NCI-H1092 treated with DMSO at 0.1 percent for 48 hours (cell line): ENCODE results near the gene TCFL5.

Source experiments
- DNase-seq: peaks from one replicate; lab custom pipeline; 2025; lab: John Stamatoyannopoulos, UW

Gene TCFL5

DNA sequence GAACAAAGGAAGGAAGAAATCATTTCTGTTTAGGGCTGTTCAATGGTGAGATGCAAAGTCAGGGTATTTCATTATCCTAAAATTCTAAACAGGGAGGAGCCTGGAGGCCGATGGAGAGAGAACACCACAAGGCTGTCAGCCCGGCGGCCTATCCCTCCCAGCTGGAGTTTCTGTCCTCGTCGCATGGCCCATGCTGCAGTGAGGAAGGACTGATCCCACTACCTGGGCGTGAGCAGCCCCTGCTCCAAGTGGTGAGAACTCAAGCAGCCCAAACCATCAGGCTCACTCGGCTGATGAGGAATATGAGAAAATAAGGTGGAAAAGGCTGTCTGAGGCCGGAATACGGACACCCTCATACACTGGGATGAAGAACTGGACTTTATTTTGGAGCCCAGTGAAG, 33.9 kb upstream of the TCFL5 start:
- no peak for DNase-seq

DNA sequence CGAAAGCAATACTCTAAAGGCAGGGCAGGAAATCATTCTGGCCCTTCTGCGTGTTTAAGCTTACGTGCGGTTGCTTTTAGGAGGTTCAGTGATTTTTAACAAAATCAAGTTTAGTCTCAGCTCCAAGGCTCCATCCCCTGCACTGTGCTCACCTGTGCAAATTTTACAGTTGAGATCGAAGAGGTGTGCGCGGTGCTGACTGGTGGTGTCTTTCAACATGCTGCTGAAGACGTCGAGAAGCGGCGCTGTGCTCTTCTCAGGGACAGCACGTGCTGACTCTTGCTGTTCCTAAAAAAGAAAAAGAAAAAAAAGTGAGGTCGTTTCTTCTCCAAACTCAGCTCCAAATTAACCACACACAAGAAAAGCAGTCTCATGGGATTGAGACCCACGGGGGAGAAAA, 32.6 kb upstream of the TCFL5 start:
- no peak for DNase-seq

DNA sequence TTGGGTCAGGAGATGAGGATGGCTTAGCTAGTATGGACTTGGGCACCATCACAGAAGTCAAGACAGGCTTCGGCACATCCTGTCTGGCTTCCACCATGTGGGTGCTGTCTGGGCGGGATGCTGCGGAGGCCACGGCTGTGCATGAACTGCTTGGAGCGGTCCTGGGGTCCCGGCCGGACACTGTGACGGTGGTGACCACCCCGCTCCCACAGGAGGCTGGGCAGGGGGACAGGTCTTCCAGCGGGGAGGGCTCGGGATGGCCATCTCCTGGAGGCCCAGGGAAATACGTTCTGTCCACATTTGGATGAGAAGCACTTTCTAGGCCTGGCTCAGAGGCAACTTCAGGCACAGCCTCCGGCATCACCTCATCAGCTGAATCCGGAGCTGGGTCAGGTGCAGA, 32.1 kb upstream of the TCFL5 start:
- no peak for DNase-seq

DNA sequence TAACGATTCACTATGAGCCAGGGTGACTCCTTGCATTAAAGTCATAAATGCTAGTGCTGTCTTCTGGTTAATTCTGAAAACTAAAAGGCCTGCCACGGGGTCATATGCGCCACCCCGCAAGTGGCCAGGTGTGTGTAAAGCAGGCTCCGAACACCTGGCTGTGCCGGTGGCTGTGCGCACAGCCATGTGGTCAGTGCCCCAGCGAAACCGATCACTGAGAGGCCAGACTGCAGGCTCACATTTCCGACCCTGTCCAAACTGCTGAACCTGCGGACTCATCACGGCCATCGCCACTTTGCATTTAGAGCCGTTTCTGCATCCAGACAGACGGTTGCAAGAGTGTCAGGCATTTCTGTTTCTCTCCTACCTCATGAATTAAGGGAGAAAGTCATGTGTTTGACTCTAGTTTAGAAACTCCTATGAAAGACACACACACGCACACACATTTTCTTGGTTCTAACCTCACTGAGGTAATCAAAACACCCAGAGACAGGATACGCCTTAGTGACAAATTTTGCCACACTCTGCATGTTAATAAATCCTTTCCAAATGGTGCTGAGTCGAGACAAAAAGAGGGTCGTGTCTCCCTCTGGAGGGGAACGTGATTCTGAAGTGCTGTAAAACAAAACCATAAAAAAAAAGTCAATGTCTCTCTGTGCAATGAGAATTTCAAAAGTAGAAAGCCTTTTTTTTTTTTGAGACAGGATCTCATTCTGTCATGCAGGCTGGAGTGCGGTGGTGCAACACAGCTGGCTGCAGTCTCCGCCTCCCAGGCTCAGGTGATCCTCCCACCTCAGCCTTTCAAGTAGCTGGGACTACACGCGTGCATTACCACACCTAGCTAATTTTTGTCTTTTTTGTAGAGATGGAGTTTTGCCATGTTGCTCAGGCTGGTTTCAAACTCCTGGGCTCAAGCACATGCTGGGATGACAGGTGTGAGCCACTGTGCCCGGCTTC, 31.0 kb upstream of the TCFL5 start:
- DNase-seq, result no peak

DNA sequence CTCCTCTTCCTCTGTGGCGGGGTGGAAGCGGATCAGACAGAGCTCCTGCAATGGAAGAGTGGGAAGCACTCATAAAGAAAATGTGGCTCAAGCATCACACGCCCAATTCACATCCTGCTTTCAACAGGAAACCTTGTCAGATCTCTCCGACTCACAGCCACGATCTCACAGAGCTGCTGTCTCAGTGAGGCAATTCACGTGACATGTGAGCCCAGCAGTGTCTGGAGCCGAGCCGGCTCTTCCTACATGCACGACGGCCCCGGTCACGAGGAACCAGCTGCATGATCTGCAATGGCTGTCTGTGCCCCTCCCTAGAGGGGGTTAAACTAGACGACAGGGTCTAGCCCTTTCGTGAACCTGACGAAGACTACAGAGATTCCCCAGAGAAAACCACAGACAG, 29.5 kb upstream of the TCFL5 start:
- no peak for DNase-seq

DNA sequence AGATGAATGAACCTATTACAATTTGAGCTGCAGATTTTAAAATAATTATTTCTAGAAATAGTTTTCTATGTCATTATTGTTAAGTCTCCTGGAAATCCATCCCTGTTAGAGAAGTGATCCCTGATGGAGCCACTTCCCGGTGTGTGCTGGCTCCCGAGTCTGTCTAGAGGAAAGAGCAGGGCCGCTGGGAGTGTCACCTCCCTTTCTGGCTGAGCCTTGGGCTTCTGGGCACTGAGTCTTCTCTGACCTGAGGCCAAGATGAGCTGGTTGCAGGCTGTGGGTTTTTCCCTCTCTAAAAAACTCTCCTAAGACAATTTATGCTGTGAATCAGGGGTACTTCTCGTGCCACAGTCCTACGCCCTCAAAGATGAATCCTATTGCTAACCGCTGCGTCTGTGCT, 28.8 kb upstream of the TCFL5 start:
- DNase-seq, result no peak

DNA sequence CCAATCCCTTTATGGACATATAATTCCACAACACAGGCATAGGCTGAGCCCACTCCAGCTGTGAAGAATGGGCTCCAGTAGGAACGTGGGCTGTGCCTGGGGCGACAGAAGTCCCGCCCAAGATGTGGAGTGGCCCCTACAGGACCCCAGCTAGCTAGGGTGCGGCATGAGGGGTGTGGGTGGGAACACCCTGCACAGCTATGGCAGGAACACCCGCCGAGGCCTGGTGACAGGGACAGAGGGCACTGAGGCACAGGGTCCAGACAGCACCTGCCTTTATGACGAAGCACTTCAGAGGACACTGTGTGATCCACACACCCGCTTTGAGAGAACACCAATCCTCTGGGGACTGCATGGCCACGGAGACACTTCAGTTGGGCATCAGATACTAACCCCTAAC, 28.2 kb upstream of the TCFL5 start:
- no peak for DNase-seq

DNA sequence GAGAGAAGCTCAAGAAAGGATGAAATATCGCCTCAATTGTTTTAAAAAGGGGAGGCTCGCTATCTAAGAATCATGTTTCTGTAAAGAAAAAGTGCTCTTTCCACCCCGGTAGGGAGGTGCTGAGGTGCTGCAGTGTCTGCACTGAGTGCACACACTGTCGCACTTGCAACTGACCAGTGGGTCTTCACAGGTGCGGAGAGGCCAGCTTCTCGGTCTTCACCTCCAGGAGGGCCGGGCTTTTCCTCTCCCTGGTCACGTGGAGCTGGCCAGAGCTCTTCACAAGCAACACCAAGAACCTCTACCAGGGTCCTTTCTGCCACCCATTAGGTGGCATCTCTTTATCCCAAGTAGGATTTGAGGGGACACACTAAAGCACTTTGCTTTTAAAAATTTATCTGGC, 27.8 kb upstream of the TCFL5 start:
- no peak for DNase-seq

DNA sequence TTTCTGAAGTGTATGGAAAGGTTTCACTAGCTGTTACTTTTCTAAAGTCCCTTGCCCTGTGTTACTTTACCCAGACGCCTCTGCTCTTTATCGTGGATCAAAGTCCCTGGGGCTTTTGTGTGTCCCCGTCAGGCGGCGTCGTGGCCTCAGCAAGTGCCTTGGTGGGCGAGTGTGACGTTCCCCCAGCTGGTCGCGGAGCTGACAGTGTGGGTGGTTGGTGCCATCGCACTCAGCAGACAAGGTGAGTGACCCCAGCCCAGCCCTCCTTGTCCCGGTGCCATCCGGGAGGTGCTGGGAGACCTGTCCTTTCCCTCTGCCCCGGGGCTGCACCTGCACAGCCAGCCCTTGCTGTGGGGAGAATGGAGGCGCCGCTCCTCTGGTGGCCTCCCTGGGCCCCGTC, 27.3 kb upstream of the TCFL5 start:
- DNase-seq, result no peak

DNA sequence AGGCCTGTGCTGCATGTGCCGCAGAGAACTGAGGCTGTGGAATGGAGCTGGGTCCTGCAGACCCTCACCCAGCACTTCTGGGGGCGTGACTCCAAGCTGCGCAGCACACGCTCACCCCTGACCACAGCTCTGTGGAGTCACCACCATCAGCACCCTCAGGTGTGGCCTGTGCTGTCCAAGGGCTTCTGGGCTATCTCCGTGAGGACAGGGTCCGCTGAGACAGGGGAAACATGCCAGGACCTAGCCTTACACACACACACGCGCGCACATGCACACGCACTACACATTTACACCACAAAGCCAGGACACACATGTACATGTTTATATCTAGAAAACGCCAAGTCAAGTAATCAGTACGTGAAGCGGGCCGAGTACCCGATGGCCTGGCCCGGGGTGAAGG, 26.8 kb upstream of the TCFL5 start:
- no peak for DNase-seq

DNA sequence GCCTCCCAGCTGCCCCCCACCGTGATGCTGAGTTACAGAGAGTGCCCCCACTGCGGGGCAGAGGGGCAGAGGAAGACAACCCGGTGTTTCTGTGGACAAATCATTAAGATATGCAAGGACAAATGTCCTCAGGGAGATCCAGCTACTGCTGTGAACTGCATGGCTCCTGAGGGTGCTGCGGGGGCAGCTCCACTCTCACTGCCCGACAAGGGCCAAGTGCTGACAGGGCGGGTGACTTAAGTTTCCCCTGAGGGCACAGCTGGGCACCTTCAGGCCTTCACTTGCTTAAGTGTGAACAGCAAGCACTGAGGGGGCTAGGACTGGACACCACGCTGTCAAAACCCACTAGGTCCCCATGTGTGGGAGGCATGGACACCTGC, 26.2 kb upstream of the TCFL5 start:
- no peak for DNase-seq

DNA sequence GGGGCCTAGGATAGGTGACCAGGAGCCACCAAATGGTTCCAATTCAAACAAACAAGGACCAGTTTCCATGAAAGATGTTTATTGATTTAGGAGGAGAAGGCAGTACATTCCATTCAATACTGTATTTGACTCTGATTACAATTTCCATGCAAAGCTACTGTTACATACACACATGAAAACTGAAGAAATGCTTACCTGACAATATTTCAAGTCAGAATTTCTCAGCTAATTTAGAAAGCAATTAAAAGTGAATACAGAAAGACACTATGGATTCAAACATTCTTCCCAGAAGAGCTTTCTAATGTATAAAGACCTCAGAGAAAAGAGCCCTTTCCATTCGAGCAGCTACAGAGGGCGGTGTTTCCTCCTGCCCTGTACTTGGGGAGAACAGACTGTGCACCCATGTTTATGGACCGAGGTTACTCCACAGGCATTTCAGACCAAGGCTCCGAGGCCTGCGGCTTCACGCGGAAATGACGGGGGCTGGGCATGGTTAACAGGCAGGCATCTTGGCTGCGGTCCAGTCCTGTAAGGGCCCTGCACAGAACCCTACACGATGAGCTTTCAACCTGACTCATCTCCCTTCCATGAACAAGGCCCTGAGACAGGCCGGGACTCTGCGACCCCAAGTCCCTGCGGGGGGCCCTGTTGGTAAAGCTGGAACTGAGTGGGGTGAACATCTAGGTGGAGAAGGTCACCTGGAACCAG, 25.7 kb upstream of the TCFL5 start:
- DNase-seq, result no peak

DNA sequence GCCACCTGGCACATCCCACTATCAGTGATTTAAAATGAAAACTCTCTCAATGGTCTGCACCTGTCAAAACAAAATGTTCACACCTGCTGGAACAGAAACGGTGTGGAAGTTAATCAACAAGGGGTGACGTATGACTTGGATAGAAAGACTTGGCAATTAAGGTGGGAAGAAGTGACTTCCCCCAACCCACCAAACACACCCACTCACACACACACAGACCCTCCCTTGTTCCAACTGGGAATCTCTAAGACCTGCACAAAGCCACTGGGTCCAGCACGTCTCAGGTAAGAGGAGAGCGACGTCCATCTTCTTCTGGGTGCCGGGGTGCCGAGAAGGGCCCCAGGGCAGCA, 25.1 kb upstream of the TCFL5 start:
- DNase-seq, result no peak

DNA sequence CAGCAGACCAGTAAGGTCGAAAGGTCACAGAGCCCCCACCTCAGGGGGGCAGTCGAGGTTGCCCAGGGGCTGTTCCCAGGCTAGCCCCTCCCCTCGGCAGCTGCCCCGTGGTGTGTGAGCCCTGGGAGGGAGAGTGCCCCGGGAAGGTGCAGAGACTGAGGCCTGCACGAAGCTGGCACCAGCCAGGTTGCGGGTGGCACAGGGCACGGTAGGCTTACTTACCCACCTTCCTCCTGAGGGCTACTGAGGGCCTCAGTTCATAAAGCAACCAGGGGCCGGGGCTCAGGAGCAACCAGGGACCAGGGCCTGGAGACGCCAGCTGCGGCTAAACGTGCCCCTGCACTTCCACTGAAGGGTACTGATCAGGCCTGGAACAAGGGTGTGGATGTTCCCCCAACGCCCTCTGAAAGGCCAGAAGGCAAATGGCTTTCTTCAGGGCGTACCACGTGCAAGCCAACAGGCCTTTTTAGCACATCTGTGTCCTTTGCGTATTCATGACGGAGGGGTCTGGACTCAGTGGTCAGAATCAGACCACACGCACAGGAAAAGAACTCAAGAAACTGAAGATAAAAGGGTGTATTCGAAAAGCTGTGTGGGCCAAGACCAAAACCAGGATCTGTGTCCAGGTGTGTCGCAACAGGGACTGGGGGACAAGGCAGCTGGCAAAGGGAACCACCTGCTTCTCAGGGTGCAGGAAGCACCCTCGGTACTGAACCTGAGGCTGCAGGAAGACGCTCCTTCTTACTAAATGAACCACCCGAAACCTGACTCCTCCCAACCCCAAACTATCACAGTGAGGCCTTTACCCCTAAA, 24.5 kb upstream of the TCFL5 start:
- no peak for DNase-seq

DNA sequence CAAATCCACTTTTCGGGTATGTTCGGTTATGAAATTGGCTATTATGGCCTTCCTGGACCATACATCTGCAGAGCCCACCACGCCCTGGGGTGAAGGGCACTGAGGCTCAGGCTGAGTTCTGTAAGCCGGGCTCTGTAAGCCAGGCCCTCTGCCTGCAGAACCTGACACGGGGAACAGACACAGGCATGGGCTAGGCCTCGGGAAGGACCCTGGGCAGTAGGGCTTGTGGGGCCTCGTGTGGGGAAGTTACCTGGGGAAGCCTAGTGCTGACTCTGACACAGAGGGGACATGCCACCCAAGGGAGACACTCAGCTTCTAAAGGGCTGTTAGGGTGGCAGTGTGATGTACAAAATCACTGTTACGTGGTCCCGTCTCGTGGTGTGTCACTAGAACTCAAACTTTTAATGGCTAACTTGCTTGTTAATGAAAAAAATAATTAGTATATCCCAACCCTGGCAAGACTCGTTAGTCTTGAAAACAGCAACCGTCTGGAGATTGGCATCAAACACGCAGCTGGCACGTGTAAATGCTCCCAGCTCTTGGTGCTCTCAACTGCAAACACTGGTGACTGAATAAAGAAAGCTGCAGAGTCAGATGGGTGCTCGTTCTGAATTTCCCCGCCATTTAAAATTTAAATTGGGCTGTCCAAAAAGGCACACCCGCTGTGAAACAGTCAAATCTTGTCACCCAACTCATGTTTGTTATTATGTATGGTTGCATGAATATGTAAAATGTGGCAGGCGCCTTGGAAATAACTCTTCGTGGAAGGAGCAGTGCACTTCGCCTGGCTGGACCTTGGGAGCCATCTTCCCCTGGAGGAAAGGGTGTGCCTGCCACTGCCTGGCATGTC, 23.6 kb upstream of the TCFL5 start:
- no peak for DNase-seq

DNA sequence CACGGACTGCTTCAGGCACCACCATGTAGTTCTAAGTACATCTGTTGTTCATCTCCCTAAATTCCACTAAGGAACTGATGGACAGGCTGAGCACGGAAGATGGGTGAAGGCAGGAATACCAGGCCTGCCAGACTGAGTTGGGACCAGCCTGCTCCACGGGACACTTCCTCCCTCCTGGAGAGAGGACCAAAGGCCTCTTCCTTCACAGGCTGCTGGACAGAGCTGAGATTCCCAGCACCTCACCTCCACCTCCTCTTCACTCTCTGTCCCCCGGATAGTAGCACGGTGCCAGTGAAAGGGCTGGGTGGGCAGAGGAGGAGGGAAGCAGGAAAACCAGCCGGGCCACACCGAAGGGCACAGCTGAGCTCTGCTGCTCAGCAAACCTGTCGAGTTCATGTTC, 22.9 kb upstream of the TCFL5 start:
- DNase-seq, result no peak

DNA sequence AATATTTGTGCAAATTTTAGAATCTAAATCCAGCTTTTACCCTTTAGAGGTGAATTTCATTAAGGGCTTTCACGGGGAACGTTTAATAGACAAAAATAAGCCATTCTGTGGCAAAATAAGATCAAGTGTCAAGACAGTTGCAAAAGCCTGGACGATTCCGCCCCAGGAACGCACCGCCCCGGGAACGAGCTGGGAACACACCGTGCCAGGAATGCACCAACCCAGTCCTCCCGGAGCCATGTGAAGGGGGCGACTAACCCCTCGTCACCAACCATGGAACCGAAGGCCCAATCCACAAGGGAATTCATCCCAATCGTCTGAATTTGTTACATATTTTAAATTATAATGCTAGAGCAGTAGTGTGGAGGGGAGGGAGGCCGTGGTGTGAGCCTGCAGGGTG, 20.8 kb upstream of the TCFL5 start:
- no peak for DNase-seq

DNA sequence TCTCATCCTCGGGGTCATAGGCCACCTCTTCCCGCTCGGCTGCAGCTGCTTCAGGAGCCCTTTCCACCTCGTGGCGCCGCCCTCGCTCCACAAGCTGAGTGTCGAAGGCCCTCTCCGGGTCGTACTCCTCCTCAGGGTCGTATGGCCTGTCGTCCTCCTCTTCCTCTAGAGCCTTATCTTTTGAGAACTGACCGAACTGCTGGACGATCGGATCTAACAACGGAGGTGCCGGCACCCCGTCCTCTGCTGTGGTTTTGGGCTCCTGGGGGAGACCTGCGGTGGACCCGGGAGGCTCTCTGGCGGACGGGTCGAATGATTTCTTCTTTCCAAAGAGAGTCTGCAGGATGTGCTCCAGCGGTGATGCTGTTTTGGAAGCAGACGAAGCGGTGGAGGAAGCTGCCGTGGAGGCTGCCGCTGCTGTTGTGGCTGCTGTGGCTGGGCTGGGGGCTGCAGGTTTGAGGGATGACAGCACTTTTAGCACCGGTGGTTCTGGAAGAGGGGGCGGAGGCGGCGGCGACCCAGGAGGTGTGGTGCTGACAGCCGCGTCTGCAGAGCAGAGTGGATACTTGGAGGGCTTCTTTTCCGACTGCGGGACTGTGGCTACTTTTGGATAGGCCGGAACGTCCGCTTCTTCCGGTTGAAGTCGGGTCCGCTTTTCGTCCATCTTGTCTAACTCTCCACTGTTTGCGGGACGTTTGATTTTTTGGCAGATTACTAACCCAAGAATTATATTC, 20.2 kb upstream of the TCFL5 start:
- DNase-seq, result no peak

DNA sequence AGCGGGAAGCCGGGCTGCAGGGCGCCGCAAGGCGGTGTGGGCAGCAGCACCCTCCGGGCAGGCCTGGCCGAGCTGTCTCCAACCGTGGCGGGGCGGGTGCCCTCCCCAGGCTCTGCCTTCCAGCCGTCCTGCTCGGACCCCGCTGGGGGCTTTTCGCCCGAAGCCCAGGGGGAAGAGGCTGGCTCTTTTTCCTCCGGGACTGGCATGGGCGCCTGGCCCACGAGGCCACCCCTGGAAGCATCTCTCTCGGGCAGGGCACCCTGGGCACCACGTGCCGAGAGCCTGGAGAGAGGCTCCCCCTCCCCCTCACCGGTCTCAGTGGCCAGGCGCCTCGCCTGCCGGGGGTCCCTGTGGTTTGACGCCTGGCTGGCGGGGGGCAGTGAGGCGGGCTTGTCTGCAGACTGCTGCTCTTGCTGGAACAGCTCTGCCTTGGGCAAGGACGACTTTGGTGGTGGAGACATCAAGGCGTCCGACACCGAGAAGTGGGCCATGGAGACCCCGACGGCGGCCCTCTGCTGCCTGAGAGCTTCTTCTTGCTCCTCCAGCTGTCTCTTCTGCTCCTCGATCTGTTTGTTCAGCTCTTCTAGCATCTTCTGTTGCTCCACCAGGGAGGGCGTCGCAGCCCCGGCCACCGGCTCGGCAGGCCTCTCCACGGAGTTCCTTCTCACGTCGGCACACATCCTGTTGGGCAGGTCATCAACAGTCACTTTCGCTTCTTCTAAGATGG, 19.5 kb upstream of the TCFL5 start:
- no peak for DNase-seq

DNA sequence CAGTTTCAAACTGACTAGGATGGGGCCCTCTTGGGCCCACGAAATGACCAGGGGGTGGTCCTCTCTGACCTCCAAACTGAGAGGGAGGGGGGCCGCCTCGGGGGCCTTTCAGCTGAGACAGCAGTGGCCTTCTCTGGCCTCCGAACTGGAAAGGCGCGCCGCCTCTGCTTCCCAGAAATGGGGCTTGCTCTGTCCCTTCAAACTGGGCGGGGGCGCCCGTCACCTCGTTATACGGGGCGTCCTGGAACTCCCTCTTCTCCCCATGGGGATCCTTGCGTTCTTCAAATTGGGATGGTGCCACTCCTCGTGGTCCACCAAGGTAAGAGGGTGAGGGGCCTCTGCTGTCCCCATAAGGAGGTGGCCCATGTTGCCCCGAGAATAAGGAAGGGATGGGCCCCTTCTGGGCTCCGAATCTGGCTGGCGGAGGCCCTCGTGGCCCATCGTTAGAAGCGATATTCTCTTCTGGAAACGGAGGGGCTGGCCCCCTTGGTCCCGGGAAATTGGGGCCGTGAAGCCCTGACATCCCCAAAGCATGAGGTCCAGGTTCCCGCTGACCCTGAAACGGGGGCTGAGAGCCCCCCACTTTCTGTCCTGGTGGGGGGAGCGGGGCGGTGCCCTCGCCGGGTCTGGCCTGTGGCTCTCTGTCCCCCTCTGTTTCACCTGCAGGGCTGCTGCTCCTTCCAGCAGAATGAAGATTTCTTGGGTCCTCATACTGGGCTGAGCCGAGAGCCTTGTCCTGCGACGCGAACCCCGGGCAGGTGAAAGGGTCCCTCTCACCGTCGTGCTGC, 18.7 kb upstream of the TCFL5 start:
- no peak for DNase-seq
